HepG2 (cell line): ENCODE measurements around the gene CYSTM1. TPM values are rescaled to one million over a fixed set of nuclear protein-coding genes. Genes with fewer than 3 reads are reported as not detected.
A peak's percentile ranks its signal among the peaks of the same experiment; 100 is the strongest.

ENCODE experiments used
- ATAC-seq: fragments of 200-7000 bp; cut with Tn5 transposase; 3 replicates; pipeline ENCODE4 v1.9.1; 2020; ENCODE audit warnings: mild to moderate bottlenecking, moderate library complexity
- BruUV-seq: library from RNA; stranded (reverse); fragments of 400-500 nt; replicated peaks from 2 replicates; lab custom pipeline; 2021; lab: Mats Ljungman, UMichigan
- CTCF ChIA-PET: fragments of 300-600 bp; formaldehyde crosslinking; extraction: SDS; loops from one replicate; lab custom pipeline; 2021; ENCODE audit warnings: low total read pairs, inconsistent platforms, low intra/inter-chr PET ratio; lab: Yijun Ruan, JAX
- POLR2A ChIA-PET: fragments of 350-600 bp; sonication (Branson Sonifier 250); formaldehyde crosslinking; loops from one replicate; lab custom pipeline; 2020; ENCODE audit warnings: antibody characterized with exemption, inconsistent platforms; lab: Yijun Ruan, JAX
- DNase-seq: peaks from one replicate; pipeline ENCODE4 v3.0.0-alpha.2; 2015; ENCODE audit warnings: low spot score
- FAIRE-seq: peaks from 3 replicates; lab custom pipeline; 2011; peaks lifted over from hg19 to GRCh38; lab: Jason Lieb, UNC
- H2AFZ ChIP-seq: one replicate; pipeline ENCODE4 v1.6.1; 2011; ENCODE audit warnings: low read length, inconsistent platforms
- H3K27ac ChIP-seq: fragments of 300-600 bp; 3 replicates; pipeline ENCODE4 v1.8.0; 2011; ENCODE audit warnings: mixed run types, mild to moderate bottlenecking, mixed read lengths, low read length, inconsistent platforms; ENCODE audit not compliant: insufficient read depth; ENCODE audit errors: extremely low read length
- H3K27me3 ChIP-seq, 2 experiments: fragments of 200-600 bp in 1 of 2; 2 replicates in 1 of 2; 3 replicates in 1 of 2; pipeline versions ENCODE4 v1.6.0 to v1.8.0; 2011; ENCODE audit warnings: low read length in 2 of 2, mild to moderate bottlenecking in 2 of 2, moderate library complexity in 2 of 2, inconsistent platforms in 1 of 2; ENCODE audit not compliant: insufficient read depth in 2 of 2, control insufficient read depth in 1 of 2
- H3K36me3 ChIP-seq, 2 experiments: fragments of 200-600 bp in 1 of 2; replicated peaks in 1 of 2; 2 replicates in 1 of 2; 3 replicates in 1 of 2; pipeline versions ENCODE4 v1.5.1 to v1.8.0; 2011; ENCODE audit warnings: low read length in 2 of 2, inconsistent platforms in 1 of 2; ENCODE audit not compliant: insufficient read depth in 2 of 2, control insufficient read depth in 1 of 2
- H3K4me1 ChIP-seq: 2 replicates; pipeline ENCODE4 v1.5.1; 2012; ENCODE audit warnings: low read length, inconsistent platforms; ENCODE audit not compliant: insufficient read depth
- H3K4me2 ChIP-seq: 2 replicates; pipeline ENCODE4 v1.6.0; 2011; ENCODE audit warnings: low read depth, low read length, inconsistent platforms
- H3K4me3 ChIP-seq, 3 experiments: fragments of 200-600 bp in 1 of 3; sonication (generic), shearing (Covaris generic) in 1 of 3; replicated peaks in 1 of 3; 2 replicates each; pipeline ENCODE4 v1.5.1; 2011 to 2016; ENCODE audit warnings: low read length in 3 of 3, inconsistent platforms in 2 of 3, low read depth in 2 of 3, mild to moderate bottlenecking in 2 of 3, control low read depth in 1 of 3, mixed read lengths in 1 of 3; ENCODE audit not compliant: insufficient read depth in 1 of 3
- H3K79me2 ChIP-seq: one replicate; pipeline ENCODE4 v1.6.1; 2011; ENCODE audit warnings: low read length, inconsistent platforms; ENCODE audit not compliant: insufficient read depth
- H3K9ac ChIP-seq: 2 replicates; pipeline ENCODE4 v1.6.0; 2011; ENCODE audit warnings: mild to moderate bottlenecking, low read depth, low read length, inconsistent platforms; ENCODE audit not compliant: insufficient read depth
- H3K9me3 ChIP-seq: 2 replicates; pipeline ENCODE4 v1.5.1; 2012; ENCODE audit warnings: mild to moderate bottlenecking, low read length
- H4K20me1 ChIP-seq: 2 replicates; pipeline ENCODE4 v1.6.0; 2011; ENCODE audit warnings: inconsistent platforms, mild to moderate bottlenecking, low read length, moderate library complexity; ENCODE audit not compliant: insufficient read depth
- GATAD1 ChIP-seq: IDR thresholded peaks from 2 replicates; pipeline ENCODE4 v1.6.1; 2016; ENCODE audit warnings: missing genetic modification reagents, missing compliant biosample characterization
- HNF1A ChIP-seq, 2 experiments: sonication (generic) in 1 of 2; formaldehyde crosslinking in 1 of 2; IDR thresholded peaks; 2 replicates each; pipeline versions ENCODE4 v1.4.0 to v1.6.1; 2016 to 2020; ENCODE audit warnings: borderline replicate concordance in 1 of 2, low read depth in 1 of 2, mild to moderate bottlenecking in 1 of 2, missing genetic modification reagents in 1 of 2
- MATR3 ChIP-seq: sonication (generic); formaldehyde crosslinking; IDR thresholded peaks from 2 replicates; pipeline ENCODE4 v1.4.0; 2020; ENCODE audit warnings: missing genetic modification reagents
- ZNF142 ChIP-seq: sonication (generic); formaldehyde crosslinking; IDR thresholded peaks from 2 replicates; pipeline ENCODE4 v1.4.0; 2020; ENCODE audit warnings: missing genetic modification reagents
- ZNF235 ChIP-seq: sonication (generic); formaldehyde crosslinking; IDR thresholded peaks from 2 replicates; pipeline ENCODE4 v1.8.1; 2023; ENCODE audit warnings: mild to moderate bottlenecking, missing genetic modification reagents, borderline replicate concordance
- ZNF546 ChIP-seq: sonication (generic); formaldehyde crosslinking; conservative IDR thresholded peaks from 2 replicates; pipeline ENCODE4 v1.8.1; 2023; ENCODE audit warnings: mild to moderate bottlenecking, missing genetic modification reagents
- WGBS: methylation state at CpG from one replicate; pipeline ENCODE4 v1.1.6; 2017; ENCODE audit warnings: low lambda C conversion rate; 5-methylcytosine and 5-hydroxymethylcytosine counted together
- in situ Hi-C: cut with HindIII; loops from 2 replicates; pipeline ENCODE4 v1.10.0; 2017; ENCODE audit warnings: low pct_unique_long_range_greater_than_20kb; ENCODE audit not compliant: extremely low pct_ligation_motif_present
- intact Hi-C: fragments of 100-400 bp; cut with micrococcal nuclease; formaldehyde crosslinking; loops from one replicate; pipeline ENCODE4 v1.10.0; 2022; ENCODE audit not compliant: unreplicated experiment
- polyA plus RNA-seq, 8 experiments: library from polyadenylated mRNA; depleted of rRNA in 3 of 8; stranded (reverse) in 7 of 8; unstranded in 1 of 8; fragments of >200 nt; fragmentation: Illumina TruSeq in 4 of 8; extraction: Trizol in 4 of 8; gene quantifications; 2 replicates each; pipeline versions ENCODE4 v1.2.1 to v1.2.3, GENCODE V29; 2011 to 2016; ENCODE audit warnings: low read depth in 4 of 8, missing spikeins in 1 of 8, mixed read lengths in 1 of 8; ENCODE audit not compliant: insufficient read depth in 1 of 8
- total RNA-seq, 5 experiments: library from RNA; depleted of rRNA; stranded (reverse); fragments of >200 nt; fragmentation: Illumina TruSeq; extraction: Trizol; gene quantifications; 2 replicates each; pipeline ENCODE4 v1.2.3, GENCODE V29; 2016; ENCODE audit warnings: low read depth in 1 of 5

Gene CYSTM1
- total and polyA plus RNA-seq, 2 of the 13 experiments (the other 11 are each of a cell fraction or from before 2014, with no cell fraction given) = 40.0 to 73.4 TPM

GRCh38 chr5:140219068-140219991 is 44.3 kb downstream of the CYSTM1 start (continued):
- TF ChIP-seq ZNF142 (CRISPR knock-in tag) (no peak), GATAD1 (CRISPR knock-in tag) (0 out of 2 replicates have a peak, but pooled peaks have one; percentile 17)

- BruUV-seq = no TSS peak
- TF ChIP-seq ZNF546 (CRISPR knock-in tag) (no peak), ZNF235 (CRISPR knock-in tag) (no peak), MATR3 (CRISPR knock-in tag) (no peak), HNF1A (IDR thresholded peaks at IDR 0.05; ENCODE audit: low read depth) (no peak), HNF1A (CRISPR knock-in tag; IDR thresholded peaks at IDR 0.05; ENCODE audit: borderline replicate concordance) (no peak)
Measured at GRCh38 chr5:140220032-140220697, 45.2 kb downstream of the CYSTM1 start.

More at GRCh38 chr5:140220032-140220697, 45.2 kb downstream of the CYSTM1 start:
- ATAC-seq = peak; percentile 9; the same call in 2 of the 3 replicates
- H4K20me1 ChIP-seq = no peaks in the 10 kb centered on the region
- no peak for FAIRE-seq
- ChIA-PET POLR2A (interaction anchor here (1.4 kb wide), 1 partner anchor 20 kb away, joined by 4 read pairs; no protein-coding TSS in a partner anchor), CTCF (no interaction called here)
- no peak for DNase-seq
- H3K4me1 ChIP-seq = peaks cover 72% of the 10 kb centered on the region
- no peaks in the 10 kb centered on the region for H3K27me3 ChIP-seq
- H3K9ac ChIP-seq = peak overlapping the region; percentile 18
- H3K4me2 ChIP-seq = peak overlapping the region; percentile 70
- H3K4me3 ChIP-seq = peak overlapping the region in 2 of 3 experiments; percentile 13 to 15; a peak in 4 of 6 replicates
- no peaks in the 10 kb centered on the region for H3K9me3 ChIP-seq
- peak overlapping the region; percentile 57 for H3K27ac ChIP-seq
- H3K36me3 ChIP-seq = no peaks in the 10 kb centered on the region; a peak in 1 of 5 replicates
- in situ Hi-C loops (loop anchor here (5.0 kb wide), 1 partner anchor 43 kb away; the partner anchor contains the start of gene CYSTM1), intact Hi-C loops (loop anchor here (5.0 kb wide), 1 partner anchor 43 kb away; the partner anchor contains the start of gene CYSTM1)
- 39% methylated on average over 3 of the region's 3 CpGs for WGBS
- H2AFZ ChIP-seq = no peak overlapping the region
- H3K79me2 ChIP-seq = no peaks in the 10 kb centered on the region
